ENCODE data around the gene PSMB3. TPM values are rescaled to one million over a fixed set of nuclear protein-coding genes. Genes with fewer than 3 reads are reported as not detected.
A peak's percentile ranks its signal among the peaks of the same experiment; 100 is the strongest.

The PSMB3 gene
- total RNA-seq, 1 experiment from 2014 or later, result 273 TPM

DNA sequence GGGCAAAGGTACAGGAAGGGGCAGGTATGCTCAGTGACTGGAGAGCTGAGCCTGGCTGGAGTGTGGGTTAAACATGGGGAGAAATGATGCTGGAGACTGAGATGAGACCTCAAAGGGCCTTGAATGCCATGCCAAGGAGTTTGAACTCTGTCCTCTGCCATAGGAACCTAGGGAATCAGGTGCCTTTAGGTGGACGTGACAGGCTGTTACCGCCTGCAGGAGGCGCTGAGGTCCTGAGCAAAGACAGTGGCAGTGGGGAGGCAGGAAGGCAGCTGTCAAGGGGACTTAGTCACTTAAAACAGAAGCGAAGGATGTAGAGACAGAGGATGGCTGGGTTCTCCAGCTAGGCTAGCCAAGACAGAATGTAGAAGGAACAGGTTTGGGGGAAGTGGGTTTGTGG, 9.1 kb downstream of the PSMB3 start:
- H3K4me1 Mint-ChIP-seq, result no peaks in the 10 kb centered on the region
- H3K4me3 Mint-ChIP-seq, result no peak overlapping the region
- no peak for TF ChIP-seq ZNF532 (CRISPR knock-in tag; IDR thresholded peaks at IDR 0.05; ENCODE audit: borderline replicate concordance)
- TF ChIP-seq, protein P1, sequence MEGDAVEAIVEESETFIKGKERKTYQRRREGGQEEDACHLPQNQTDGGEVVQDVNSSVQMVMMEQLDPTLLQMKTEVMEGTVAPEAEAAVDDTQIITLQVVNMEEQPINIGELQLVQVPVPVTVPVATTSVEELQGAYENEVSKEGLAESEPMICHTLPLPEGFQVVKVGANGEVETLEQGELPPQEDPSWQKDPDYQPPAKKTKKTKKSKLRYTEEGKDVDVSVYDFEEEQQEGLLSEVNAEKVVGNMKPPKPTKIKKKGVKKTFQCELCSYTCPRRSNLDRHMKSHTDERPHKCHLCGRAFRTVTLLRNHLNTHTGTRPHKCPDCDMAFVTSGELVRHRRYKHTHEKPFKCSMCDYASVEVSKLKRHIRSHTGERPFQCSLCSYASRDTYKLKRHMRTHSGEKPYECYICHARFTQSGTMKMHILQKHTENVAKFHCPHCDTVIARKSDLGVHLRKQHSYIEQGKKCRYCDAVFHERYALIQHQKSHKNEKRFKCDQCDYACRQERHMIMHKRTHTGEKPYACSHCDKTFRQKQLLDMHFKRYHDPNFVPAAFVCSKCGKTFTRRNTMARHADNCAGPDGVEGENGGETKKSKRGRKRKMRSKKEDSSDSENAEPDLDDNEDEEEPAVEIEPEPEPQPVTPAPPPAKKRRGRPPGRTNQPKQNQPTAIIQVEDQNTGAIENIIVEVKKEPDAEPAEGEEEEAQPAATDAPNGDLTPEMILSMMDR (IDR thresholded peaks at IDR 0.05), result peak; percentile 44
- TF ChIP-seq GABPB1 (CRISPR knock-in tag; IDR thresholded peaks at IDR 0.05), result no peak
- no peak for TF ChIP-seq FOXP1 (CRISPR knock-in tag; IDR thresholded peaks at IDR 0.05; ENCODE audit: borderline replicate concordance)
- no peak for TF ChIP-seq MLX (CRISPR knock-in tag; IDR thresholded peaks at IDR 0.05)
- 0 out of 2 replicates have a peak, but pooled peaks have one; percentile 3 for TF ChIP-seq ZNF121 (CRISPR knock-in tag; IDR thresholded peaks at IDR 0.05)
- TF ChIP-seq, protein P2, sequence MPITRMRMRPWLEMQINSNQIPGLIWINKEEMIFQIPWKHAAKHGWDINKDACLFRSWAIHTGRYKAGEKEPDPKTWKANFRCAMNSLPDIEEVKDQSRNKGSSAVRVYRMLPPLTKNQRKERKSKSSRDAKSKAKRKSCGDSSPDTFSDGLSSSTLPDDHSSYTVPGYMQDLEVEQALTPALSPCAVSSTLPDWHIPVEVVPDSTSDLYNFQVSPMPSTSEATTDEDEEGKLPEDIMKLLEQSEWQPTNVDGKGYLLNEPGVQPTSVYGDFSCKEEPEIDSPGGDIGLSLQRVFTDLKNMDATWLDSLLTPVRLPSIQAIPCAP (CRISPR knock-in tag; IDR thresholded peaks at IDR 0.05), result no peak
- TF ChIP-seq TEAD4 (CRISPR knock-in tag; IDR thresholded peaks at IDR 0.05), result no peak
- TF ChIP-seq, protein P3, sequence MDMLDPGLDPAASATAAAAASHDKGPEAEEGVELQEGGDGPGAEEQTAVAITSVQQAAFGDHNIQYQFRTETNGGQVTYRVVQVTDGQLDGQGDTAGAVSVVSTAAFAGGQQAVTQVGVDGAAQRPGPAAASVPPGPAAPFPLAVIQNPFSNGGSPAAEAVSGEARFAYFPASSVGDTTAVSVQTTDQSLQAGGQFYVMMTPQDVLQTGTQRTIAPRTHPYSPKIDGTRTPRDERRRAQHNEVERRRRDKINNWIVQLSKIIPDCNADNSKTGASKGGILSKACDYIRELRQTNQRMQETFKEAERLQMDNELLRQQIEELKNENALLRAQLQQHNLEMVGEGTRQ (CRISPR knock-in tag; IDR thresholded peaks at IDR 0.05), result no peak
- no peak for TF ChIP-seq SP1 (CRISPR knock-in tag; conservative IDR thresholded peaks at IDR 0.05)
- no peak for TF ChIP-seq IRF2 (CRISPR knock-in tag; IDR thresholded peaks at IDR 0.05; ENCODE audit: borderline replicate concordance, low read depth)
- TF ChIP-seq JUN (CRISPR knock-in tag; IDR thresholded peaks at IDR 0.05), result no peak
- no peak for TF ChIP-seq ATF6 (CRISPR knock-in tag; IDR thresholded peaks at IDR 0.05)
- DNase-seq (ENCODE audit: low spot score) (peak; percentile 73), ATAC-seq (peak; percentile 93)
- H3K27ac Mint-ChIP-seq, result no peak overlapping the region
- peaks cover 59% of the 10 kb centered on the region for H3K36me3 Mint-ChIP-seq
- ChIA-PET POLR2A (interaction anchor here (0.5 to 0.9 kb wide), 2 partner anchors 9 to 27 kb away, joined by 3 read pairs; no protein-coding TSS in a partner anchor), CTCF (interaction anchor here (0.5 to 1.5 kb wide), 16 partner anchors 9 to 718 kb away, joined by 3 to 7 read pairs (median 4); partner anchors contain the start of genes FBXO47, LASP1NB and PSMB3)
- no peaks in the 10 kb centered on the region for H3K9me3 Mint-ChIP-seq
- H3K27me3 Mint-ChIP-seq (ENCODE audit: low read depth), result no peaks in the 10 kb centered on the region

- ChIA-PET CTCF (interaction anchor here (0.5 to 1.5 kb wide), 16 partner anchors 10 to 717 kb away, joined by 3 to 7 read pairs (median 4); partner anchors contain the start of genes FBXO47, LASP1NB and PSMB3), POLR2A (interaction anchor here (0.5 to 0.9 kb wide), 2 partner anchors 8 to 28 kb away, joined by 3 read pairs; no protein-coding TSS in a partner anchor)
- Mint-ChIP-seq H3K27ac (no peak overlapping the region), H3K27me3 (ENCODE audit: low read depth) (no peaks in the 10 kb centered on the region), H3K9me3 (no peaks in the 10 kb centered on the region), H3K36me3 (peaks cover 63% of the 10 kb centered on the region), H3K4me1 (no peaks in the 10 kb centered on the region), H3K4me3 (no peak overlapping the region)
- DNase-seq (ENCODE audit: low spot score), result no peak
- no peak for ATAC-seq
- TF ChIP-seq NR3C1 (CRISPR knock-in tag; conservative IDR thresholded peaks at IDR 0.05; ENCODE audit: low read depth) (no peak), JUN (CRISPR knock-in tag; IDR thresholded peaks at IDR 0.05) (no peak), CBFB (CRISPR knock-in tag; IDR thresholded peaks at IDR 0.05; ENCODE audit: low read depth) (no peak), MAX (CRISPR knock-in tag; IDR thresholded peaks at IDR 0.05) (no peak), ZNF138 (CRISPR knock-in tag; conservative IDR thresholded peaks at IDR 0.05) (no peak), NFATC4 (CRISPR knock-in tag; IDR thresholded peaks at IDR 0.05) (no peak), TP53 (CRISPR knock-in tag; IDR thresholded peaks at IDR 0.05) (no peak), ATF1 (CRISPR knock-in tag; IDR thresholded peaks at IDR 0.05) (no peak), FOXJ3 (CRISPR knock-in tag; IDR thresholded peaks at IDR 0.05; ENCODE audit: borderline replicate concordance) (no peak), CREM (CRISPR knock-in tag; IDR thresholded peaks at IDR 0.05) (no peak), MXD4 (CRISPR knock-in tag; IDR thresholded peaks at IDR 0.05; ENCODE audit: borderline replicate concordance) (no peak), PRRX2 (CRISPR knock-in tag; IDR thresholded peaks at IDR 0.05) (no peak), ZNF232 (CRISPR knock-in tag; IDR thresholded peaks at IDR 0.05) (no peak), SMAD3 (CRISPR knock-in tag; IDR thresholded peaks at IDR 0.05; ENCODE audit: borderline replicate concordance) (no peak), ZNF416 (CRISPR knock-in tag; IDR thresholded peaks at IDR 0.05) (no peak)
Measured at GRCh38 chr17:38762231-38762630, 9.7 kb downstream of the PSMB3 start.

All from WTC11 (cell line).